Activated B cell treated with CpG ODN at 0.5 μM for 24 hours (primary cell): Measurements from ENCODE around the gene GSTK1. TPM values are rescaled to one million over a fixed set of nuclear protein-coding genes. Genes with fewer than 3 reads are reported as not detected.

Experiments
- ATAC-seq: fragments of 200-7000 bp; cut with Tn5 transposase; one replicate; pipeline ENCODE4 v1.10.0; 2021; ENCODE audit warnings: low read depth, mild to moderate bottlenecking, moderate library complexity
- CTCF ChIA-PET: fragments of 350-600 bp; sonication (Branson Sonifier 250); formaldehyde crosslinking; loops from one replicate; lab custom pipeline; 2021; ENCODE audit warnings: antibody characterized with exemption; lab: Charles Lee
- POLR2A ChIA-PET: fragments of 350-600 bp; sonication (Branson Sonifier 250); formaldehyde crosslinking; loops from one replicate; lab custom pipeline; 2021; ENCODE audit warnings: antibody characterized with exemption; lab: Charles Lee
- DNase-seq: peaks from one replicate; pipeline ENCODE4 v3.0.0; 2022
- H3K27ac Mint-ChIP-seq: one replicate; pipeline ENCODE4 v1.8.0; 2020; ENCODE audit warnings: mixed read lengths
- H3K27me3 Mint-ChIP-seq: one replicate; pipeline ENCODE4 v1.8.0; 2021; ENCODE audit warnings: mixed read lengths
- H3K36me3 Mint-ChIP-seq: one replicate; pipeline ENCODE4 v1.8.0; 2021; ENCODE audit warnings: low read depth, mixed read lengths
- H3K4me1 Mint-ChIP-seq: one replicate; pipeline ENCODE4 v1.8.0; 2021; ENCODE audit warnings: mixed read lengths
- H3K4me3 Mint-ChIP-seq: one replicate; pipeline ENCODE4 v1.8.0; 2020; ENCODE audit warnings: mild to moderate bottlenecking, mixed read lengths
- H3K9me3 Mint-ChIP-seq: one replicate; pipeline ENCODE4 v1.8.0; 2020; ENCODE audit warnings: mixed read lengths
- intact Hi-C: fragments of 100-400 bp; cut with micrococcal nuclease; formaldehyde crosslinking; loops from one replicate; pipeline ENCODE4 v1.15.1; 2024
- total RNA-seq: library from RNA; stranded (reverse); gene quantifications from 2 replicates; pipeline ENCODE4 v1.2.3, GENCODE V29; 2022
- TF ChIP-seq, protein P1 (sequence below): fragments of 200-600 bp; IDR thresholded peaks from one replicate; pipeline ENCODE4 v1.8.0; 2022; ENCODE audit warnings: antibody characterized with exemption, mild to moderate bottlenecking

Gene GSTK1
- total RNA-seq, 1 donor from 2014 or later = 144 TPM

DNA sequence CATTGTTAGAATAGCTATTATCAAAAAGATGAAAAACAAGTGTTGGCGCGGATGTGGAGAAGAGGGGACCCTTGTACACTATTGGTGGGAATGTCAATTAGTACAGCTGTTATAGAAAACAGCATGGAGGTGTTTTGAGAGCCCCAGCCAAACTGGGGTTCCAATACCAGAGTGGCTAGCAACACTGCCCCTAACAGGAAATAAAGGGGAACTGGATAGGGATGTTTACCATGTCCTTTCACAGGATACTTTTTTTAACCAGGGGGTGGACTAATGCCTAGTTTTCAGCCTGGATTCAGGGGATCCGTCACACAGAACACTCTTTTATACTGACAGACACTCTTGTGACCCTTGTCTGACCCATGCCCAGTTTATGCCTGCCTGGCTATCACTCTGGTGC is 6.9 kb upstream of the GSTK1 start:
- Mint-ChIP-seq H3K36me3 (no peaks in the 10 kb centered on the region), H3K4me3 (no peak overlapping the region), H3K27me3 (no peaks in the 10 kb centered on the region), H3K27ac (peak overlapping the region; percentile 85), H3K9me3 (peaks cover 7% of the 10 kb centered on the region), H3K4me1 (peaks cover 52% of the 10 kb centered on the region)
- ATAC-seq = no peak
- intact Hi-C loops = loop anchor here (5.0 kb wide), 1 partner anchor 449 kb away; no protein-coding TSS in a partner anchor
- TF ChIP-seq, protein P1, sequence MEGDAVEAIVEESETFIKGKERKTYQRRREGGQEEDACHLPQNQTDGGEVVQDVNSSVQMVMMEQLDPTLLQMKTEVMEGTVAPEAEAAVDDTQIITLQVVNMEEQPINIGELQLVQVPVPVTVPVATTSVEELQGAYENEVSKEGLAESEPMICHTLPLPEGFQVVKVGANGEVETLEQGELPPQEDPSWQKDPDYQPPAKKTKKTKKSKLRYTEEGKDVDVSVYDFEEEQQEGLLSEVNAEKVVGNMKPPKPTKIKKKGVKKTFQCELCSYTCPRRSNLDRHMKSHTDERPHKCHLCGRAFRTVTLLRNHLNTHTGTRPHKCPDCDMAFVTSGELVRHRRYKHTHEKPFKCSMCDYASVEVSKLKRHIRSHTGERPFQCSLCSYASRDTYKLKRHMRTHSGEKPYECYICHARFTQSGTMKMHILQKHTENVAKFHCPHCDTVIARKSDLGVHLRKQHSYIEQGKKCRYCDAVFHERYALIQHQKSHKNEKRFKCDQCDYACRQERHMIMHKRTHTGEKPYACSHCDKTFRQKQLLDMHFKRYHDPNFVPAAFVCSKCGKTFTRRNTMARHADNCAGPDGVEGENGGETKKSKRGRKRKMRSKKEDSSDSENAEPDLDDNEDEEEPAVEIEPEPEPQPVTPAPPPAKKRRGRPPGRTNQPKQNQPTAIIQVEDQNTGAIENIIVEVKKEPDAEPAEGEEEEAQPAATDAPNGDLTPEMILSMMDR = no peak
- no peak for DNase-seq
- CTCF ChIA-PET = interaction anchor here (0.8 to 3.6 kb wide), 6 partner anchors 12 to 160 kb away, joined by 3 to 19 read pairs (median 3); no protein-coding TSS in a partner anchor
- POLR2A ChIA-PET = interaction anchor here (1.2 kb wide), 1 partner anchor 31 kb away, joined by 4 read pairs; the partner anchor contains the start of gene CASP2

DNA sequence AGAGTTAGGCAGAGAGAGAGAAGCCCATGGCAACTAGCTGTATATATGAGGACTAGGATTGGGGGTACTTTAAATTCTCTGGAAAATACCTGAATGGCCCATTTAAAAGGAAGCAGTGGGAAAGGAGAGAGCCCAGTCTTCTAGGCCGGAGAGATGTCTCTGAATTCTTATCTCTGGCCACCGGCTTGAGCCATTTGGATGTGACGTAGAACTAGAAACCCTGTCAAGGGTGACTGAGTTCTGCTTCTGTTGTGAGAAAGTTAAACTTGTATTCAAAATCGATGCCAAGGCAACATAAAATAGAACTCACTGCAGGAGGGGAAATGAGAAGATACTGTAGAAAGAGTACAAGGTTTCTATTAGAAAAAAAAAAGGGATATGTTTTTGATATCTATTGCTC is 6.3 kb upstream of the GSTK1 start:
- peaks cover 47% of the 10 kb centered on the region for H3K4me1 Mint-ChIP-seq
- H3K27ac Mint-ChIP-seq = peak overlapping the region; percentile 85
- peak; percentile 89 for ATAC-seq
- ChIA-PET POLR2A (interaction anchor here (1.2 kb wide), 1 partner anchor 31 kb away, joined by 4 read pairs; the partner anchor contains the start of gene CASP2), CTCF (interaction anchor here (0.7 to 3.6 kb wide), 4 partner anchors 17 to 73 kb away, joined by 3 to 19 read pairs (median 3); no protein-coding TSS in a partner anchor)
- intact Hi-C loops = loop anchor here (1.0 to 5.0 kb wide), 3 partner anchors 17 to 450 kb away; partner anchors contain the start of gene CASP2
- H3K4me3 Mint-ChIP-seq = no peak overlapping the region
- no peaks in the 10 kb centered on the region for H3K36me3 Mint-ChIP-seq
- peaks cover 7% of the 10 kb centered on the region for H3K9me3 Mint-ChIP-seq
- no peak for DNase-seq
- TF ChIP-seq, protein P1 = no peak
- no peaks in the 10 kb centered on the region for H3K27me3 Mint-ChIP-seq

DNA sequence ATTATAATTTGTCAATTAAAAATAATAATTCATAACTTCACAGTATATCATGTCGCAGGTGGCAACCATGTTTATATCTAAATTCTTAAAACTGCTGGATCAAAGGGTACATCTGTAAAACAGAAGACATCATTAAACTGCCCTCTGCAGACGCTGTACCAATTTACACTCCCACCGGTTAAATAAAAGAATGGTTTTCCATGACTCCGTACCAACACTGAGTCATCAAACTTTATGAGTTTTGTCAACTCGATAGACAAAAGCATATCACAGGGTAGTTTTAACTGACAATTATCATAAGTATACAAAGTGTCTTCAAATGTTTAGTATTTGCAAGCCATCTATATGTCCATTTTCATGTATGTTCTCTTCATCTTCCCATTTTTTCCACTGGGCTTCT is 5.7 kb upstream of the GSTK1 start:
- CTCF ChIA-PET = interaction anchor here (0.7 to 3.6 kb wide), 4 partner anchors 8 to 73 kb away, joined by 3 to 19 read pairs (median 3); no protein-coding TSS in a partner anchor
- no peak overlapping the region for H3K4me3 Mint-ChIP-seq
- peak overlapping the region; percentile 15 for H3K27ac Mint-ChIP-seq
- ATAC-seq (no peak), DNase-seq (no peak)
- POLR2A ChIA-PET = no interaction called here
- peaks cover 6% of the 10 kb centered on the region for H3K9me3 Mint-ChIP-seq
- H3K4me1 Mint-ChIP-seq = peaks cover 47% of the 10 kb centered on the region
- H3K36me3 Mint-ChIP-seq = no peaks in the 10 kb centered on the region
- intact Hi-C loops = loop anchor here (1.0 to 5.0 kb wide), 3 partner anchors 17 to 450 kb away; partner anchors contain the start of gene CASP2
- no peaks in the 10 kb centered on the region for H3K27me3 Mint-ChIP-seq
- TF ChIP-seq, protein P1 = no peak

DNA sequence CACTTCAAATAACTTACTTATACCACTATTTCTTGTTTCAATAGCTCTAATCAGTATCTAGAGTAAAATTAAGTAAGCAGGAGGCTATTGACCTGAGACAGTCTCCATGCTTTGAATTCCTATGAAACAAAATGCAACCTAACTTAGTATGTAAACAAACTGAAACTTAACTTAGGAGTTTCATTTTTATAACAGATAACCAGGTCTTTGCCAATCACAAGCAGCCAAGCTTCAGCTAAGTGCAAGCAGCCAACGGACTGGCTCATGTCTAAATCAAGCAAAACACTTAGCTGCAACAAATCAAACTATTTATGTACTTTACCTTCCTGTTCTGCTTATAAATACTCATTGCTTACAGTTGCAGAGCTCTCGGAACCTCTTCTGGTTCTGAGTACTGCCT is 4.4 kb upstream of the GSTK1 start:
- ATAC-seq (no peak), DNase-seq (no peak)
- ChIA-PET CTCF (interaction anchor here (1.1 to 1.3 kb wide), 3 partner anchors 10 to 41 kb away, joined by 3 to 5 read pairs (median 3); no protein-coding TSS in a partner anchor), POLR2A (interaction anchor here (0.7 to 1.1 kb wide), 4 partner anchors 29 to 670 kb away, joined by 3 to 5 read pairs (median 4); partner anchors contain the start of gene CASP2)
- TF ChIP-seq, protein P1 = no peak
- intact Hi-C loops = loop anchor here (5.0 kb wide), 1 partner anchor 452 kb away; no protein-coding TSS in a partner anchor
- Mint-ChIP-seq H3K27me3 (no peaks in the 10 kb centered on the region), H3K27ac (peak overlapping the region; percentile 77), H3K4me3 (peak overlapping the region; percentile 41), H3K4me1 (peaks cover 56% of the 10 kb centered on the region), H3K9me3 (peaks cover under 1% of the 10 kb centered on the region), H3K36me3 (peaks cover 5% of the 10 kb centered on the region)

DNA sequence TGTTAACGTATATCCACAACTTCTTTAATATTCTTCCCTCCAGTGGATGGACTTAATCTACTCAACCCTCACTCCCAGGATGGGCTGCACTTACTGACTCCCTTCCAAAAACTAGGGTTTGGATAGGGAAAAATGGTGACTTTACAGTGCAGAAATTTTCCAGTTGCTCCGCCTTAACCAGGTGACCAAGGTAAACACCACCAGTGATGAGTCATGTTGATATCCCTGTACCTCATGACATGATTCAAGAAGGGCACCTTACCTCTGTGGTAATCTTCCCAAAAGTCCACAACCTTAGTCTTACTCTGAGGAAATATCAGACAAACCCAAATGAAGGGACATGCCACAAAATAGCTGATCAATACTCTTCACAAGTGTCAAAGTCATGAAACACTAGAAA is 3.5 kb upstream of the GSTK1 start:
- peak overlapping the region; percentile 77 for H3K27ac Mint-ChIP-seq
- H3K27me3 Mint-ChIP-seq = no peaks in the 10 kb centered on the region
- peaks cover 65% of the 10 kb centered on the region for H3K4me1 Mint-ChIP-seq
- POLR2A ChIA-PET = no interaction called here
- H3K36me3 Mint-ChIP-seq = peaks cover 9% of the 10 kb centered on the region
- intact Hi-C loops = loop anchor here (5.0 kb wide), 1 partner anchor 452 kb away; no protein-coding TSS in a partner anchor
- H3K9me3 Mint-ChIP-seq = no peaks in the 10 kb centered on the region
- H3K4me3 Mint-ChIP-seq = no peak overlapping the region
- ATAC-seq (no peak), DNase-seq (no peak)
- CTCF ChIA-PET = interaction anchor here (4.2 kb wide), 1 partner anchor 19 kb away, joined by 24 read pairs; no protein-coding TSS in a partner anchor
- TF ChIP-seq, protein P1 = no peak
